Lung (tissue), 12 donors: ENCODE results near the gene PLB1. TPM values are rescaled to one million over a fixed set of nuclear protein-coding genes. Genes with fewer than 3 reads are reported as not detected.

Experiments
- ATAC-seq: fragments of 200-7000 bp; cut with Tn5 transposase; one replicate; pipeline ENCODE4 v1.9.1; 2020; ENCODE audit warnings: moderate number of reproducible peaks; ENCODE audit not compliant: insufficient read depth, low FRiP score
- DNase-seq, 3 donors: peaks; one replicate each; pipeline ENCODE4 v3.0.0-alpha.2; 2013 to 2017
- H3K27ac ChIP-seq, 2 donors: one replicate each; pipeline ENCODE4 v1.5.1; 2013; ENCODE audit warnings: mild to moderate bottlenecking in 2 of 2, moderate library complexity in 2 of 2, control low read depth in 1 of 2, inconsistent platforms in 1 of 2, low read depth in 1 of 2, low read length in 1 of 2
- H3K27me3 ChIP-seq, 3 donors: one replicate each; pipeline ENCODE4 v1.5.1; 2013; ENCODE audit warnings: low read length in 2 of 3; ENCODE audit not compliant: control insufficient read depth in 3 of 3, insufficient read depth in 3 of 3
- H3K36me3 ChIP-seq, 4 donors: one replicate each; pipeline ENCODE4 v1.5.1; 2013; ENCODE audit warnings: low read length in 4 of 4, mild to moderate bottlenecking in 1 of 4, moderate library complexity in 1 of 4; ENCODE audit not compliant: control insufficient read depth in 4 of 4, insufficient read depth in 4 of 4
- H3K4me1 ChIP-seq, 5 donors: one replicate each; pipeline ENCODE4 v1.5.1; 2013; ENCODE audit warnings: low read length in 5 of 5, mild to moderate bottlenecking in 2 of 5, moderate library complexity in 1 of 5; ENCODE audit not compliant: control insufficient read depth in 5 of 5, insufficient read depth in 5 of 5
- H3K4me3 ChIP-seq: one replicate; pipeline ENCODE4 v1.5.1; 2013; ENCODE audit warnings: mild to moderate bottlenecking, control low read depth, moderate library complexity
- H3K9ac ChIP-seq, 2 donors: one replicate each; pipeline ENCODE4 v1.5.1; 2013; ENCODE audit warnings: low read length in 2 of 2, control low read depth in 1 of 2; ENCODE audit not compliant: insufficient read depth in 1 of 2
- H3K9me3 ChIP-seq, 4 donors: one replicate each; pipeline ENCODE4 v1.5.1; 2013; ENCODE audit warnings: low read length in 3 of 4, mild to moderate bottlenecking in 1 of 4, moderate library complexity in 1 of 4; ENCODE audit not compliant: control insufficient read depth in 4 of 4, insufficient read depth in 3 of 4
- WGBS, 2 donors: extraction: QIAGEN DNeasy Blood & Tissue Kit; methylation state at CpG; one replicate each; pipeline ENCODE4 v1.1.7; 2013; 5-methylcytosine and 5-hydroxymethylcytosine counted together
- polyA plus RNA-seq, 2 donors: library from polyadenylated mRNA; stranded (reverse); fragments of 200-250 nt; gene quantifications; one replicate each; pipeline ENCODE4 v1.2.1, GENCODE V29; 2013
- total RNA-seq, 2 donors: library from RNA; depleted of rRNA in 1 of 2; stranded (reverse); fragments of >200 nt in 1 of 2; gene quantifications; one replicate each; pipeline ENCODE4 v1.2.1, GENCODE V29; 2014 to 2021
- TF ChIP-seq, protein P1 (sequence below): IDR thresholded peaks from 2 replicates; pipeline ENCODE4 v1.5.1; 2012; ENCODE audit warnings: mild to moderate bottlenecking; ENCODE audit errors: control extremely low read depth, extremely low read depth
- donor health status: control.
- donor health status: control.
- donor health status: Bipolar disorder and iron deficiency.
- donor health status: healthy.
- donor health status: DM: yes; HTN: yes; CAD: no.

Gene PLB1
- total and polyA plus RNA-seq, 4 donors = 1.0 to 10.3 (median 6.7) TPM

- DNase-seq (no peak), ATAC-seq (no peak)
- TF ChIP-seq, protein P1, sequence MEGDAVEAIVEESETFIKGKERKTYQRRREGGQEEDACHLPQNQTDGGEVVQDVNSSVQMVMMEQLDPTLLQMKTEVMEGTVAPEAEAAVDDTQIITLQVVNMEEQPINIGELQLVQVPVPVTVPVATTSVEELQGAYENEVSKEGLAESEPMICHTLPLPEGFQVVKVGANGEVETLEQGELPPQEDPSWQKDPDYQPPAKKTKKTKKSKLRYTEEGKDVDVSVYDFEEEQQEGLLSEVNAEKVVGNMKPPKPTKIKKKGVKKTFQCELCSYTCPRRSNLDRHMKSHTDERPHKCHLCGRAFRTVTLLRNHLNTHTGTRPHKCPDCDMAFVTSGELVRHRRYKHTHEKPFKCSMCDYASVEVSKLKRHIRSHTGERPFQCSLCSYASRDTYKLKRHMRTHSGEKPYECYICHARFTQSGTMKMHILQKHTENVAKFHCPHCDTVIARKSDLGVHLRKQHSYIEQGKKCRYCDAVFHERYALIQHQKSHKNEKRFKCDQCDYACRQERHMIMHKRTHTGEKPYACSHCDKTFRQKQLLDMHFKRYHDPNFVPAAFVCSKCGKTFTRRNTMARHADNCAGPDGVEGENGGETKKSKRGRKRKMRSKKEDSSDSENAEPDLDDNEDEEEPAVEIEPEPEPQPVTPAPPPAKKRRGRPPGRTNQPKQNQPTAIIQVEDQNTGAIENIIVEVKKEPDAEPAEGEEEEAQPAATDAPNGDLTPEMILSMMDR = no peak
- H3K4me3 ChIP-seq = no peak overlapping the region
- no peaks in the 10 kb centered on the region for H3K36me3 ChIP-seq
- H3K27ac ChIP-seq = no peak overlapping the region
- WGBS, 2 donors = 35 to 42% methylated on average over 4 of the region's 4 CpGs
- peaks cover 0 to 2% (median 0%) of the 10 kb centered on the region in 5 donors for H3K4me1 ChIP-seq
- H3K9me3 ChIP-seq = no peaks in the 10 kb centered on the region
- no peak overlapping the region for H3K9ac ChIP-seq
- no peaks in the 10 kb centered on the region for H3K27me3 ChIP-seq
Observed at GRCh38 chr2:28469947-28470535, 25.8 kb upstream of the PLB1 start.

DNA sequence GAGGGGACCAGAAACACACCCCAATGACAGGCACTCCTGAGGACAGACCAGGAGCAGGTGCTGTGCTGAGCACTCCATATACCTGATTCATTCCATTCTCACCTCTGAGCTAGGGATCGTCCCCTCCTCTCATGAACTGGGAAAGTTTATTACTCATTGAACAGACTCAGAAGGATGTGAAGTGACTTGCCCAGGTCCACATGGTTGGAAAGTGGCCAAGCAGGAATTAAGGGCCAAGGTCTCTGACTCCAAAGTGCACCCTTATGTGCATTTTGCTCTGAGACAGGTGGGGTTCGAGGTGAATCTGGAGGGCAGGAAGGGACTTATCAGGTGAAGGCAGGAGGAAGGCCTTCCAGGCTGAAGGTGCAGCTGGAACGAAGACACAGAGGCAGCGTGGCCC lies 25.1 kb upstream of the PLB1 start:
- no peak overlapping the region for H3K9ac ChIP-seq
- H3K9me3 ChIP-seq = no peaks in the 10 kb centered on the region
- no peaks in the 10 kb centered on the region for H3K36me3 ChIP-seq
- H3K4me1 ChIP-seq = peaks cover 0 to 2% (median 0%) of the 10 kb centered on the region in 5 donors
- WGBS, 2 donors = 89 to 96% methylated on average over 4 of the region's 4 CpGs
- no peaks in the 10 kb centered on the region for H3K27me3 ChIP-seq
- no peak for ATAC-seq
- no peak overlapping the region for H3K27ac ChIP-seq
- DNase-seq = no peak
- H3K4me3 ChIP-seq = no peak overlapping the region
- TF ChIP-seq, protein P1 = no peak

DNA sequence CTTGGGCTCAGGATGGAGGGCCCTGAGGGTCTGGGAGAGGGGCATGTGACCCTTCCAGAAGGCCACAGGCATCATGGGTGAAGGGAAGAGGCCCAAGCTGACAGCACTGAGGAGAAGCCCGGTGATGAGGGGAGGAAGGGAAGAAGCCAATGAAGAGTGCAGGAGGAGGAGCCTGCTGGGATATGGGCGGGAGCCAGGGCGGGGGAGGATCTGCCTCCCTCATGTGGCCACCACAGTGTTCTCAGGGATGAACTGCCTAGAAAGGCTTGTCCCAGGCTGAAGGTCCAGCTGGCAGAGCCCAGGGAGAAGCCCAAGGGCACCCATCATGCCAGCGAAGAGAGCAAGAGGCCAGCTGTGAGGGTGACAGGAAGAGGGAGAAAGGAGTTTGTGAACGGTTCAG lies 24.6 kb upstream of the PLB1 start:
- no peaks in the 10 kb centered on the region for H3K36me3 ChIP-seq
- WGBS, 2 donors = 59 to 79% methylated on average over 5 of the region's 5 CpGs
- peaks cover 0 to 2% (median 0%) of the 10 kb centered on the region in 5 donors for H3K4me1 ChIP-seq
- no peaks in the 10 kb centered on the region for H3K9me3 ChIP-seq
- H3K4me3 ChIP-seq = no peak overlapping the region
- no peaks in the 10 kb centered on the region for H3K27me3 ChIP-seq
- no peak overlapping the region for H3K27ac ChIP-seq
- no peak overlapping the region for H3K9ac ChIP-seq
- DNase-seq = no peak
- TF ChIP-seq, protein P1 = no peak
- no peak for ATAC-seq
